B cell (primary cell): ENCODE measurements around the gene MCF2L. TPM values are rescaled to one million over a fixed set of nuclear protein-coding genes. Genes with fewer than 3 reads are reported as not detected.

Experiments
- ATAC-seq: fragments of 200-7000 bp; cut with Tn5 transposase; one replicate; pipeline ENCODE4 v1.10.0; 2021; ENCODE audit warnings: low read depth, mild to moderate bottlenecking, moderate number of reproducible peaks, moderate library complexity
- CTCF ChIA-PET: fragments of 350-600 bp; sonication (Branson Sonifier 250); formaldehyde crosslinking; loops from one replicate; lab custom pipeline; 2021; ENCODE audit warnings: antibody characterized with exemption, inconsistent platforms; lab: Charles Lee
- POLR2A ChIA-PET: fragments of 350-600 bp; sonication (Branson Sonifier 250); formaldehyde crosslinking; loops from one replicate; lab custom pipeline; 2021; ENCODE audit warnings: antibody characterized with exemption; lab: Charles Lee
- DNase-seq: peaks from one replicate; pipeline ENCODE4 v3.0.0; 2013
- H2AFZ ChIP-seq: 2 replicates; pipeline ENCODE4 v1.6.1; 2012; ENCODE audit warnings: mild to moderate bottlenecking, low read depth, low read length; ENCODE audit not compliant: insufficient read depth, poor library complexity, severe bottlenecking
- H3K27ac ChIP-seq, 2 donors: 1 replicate in 1 of 2; 2 replicates in 1 of 2; pipeline ENCODE4 v1.5.1; 2012 to 2013; ENCODE audit warnings: low read length in 2 of 2, mild to moderate bottlenecking in 2 of 2, moderate library complexity in 1 of 2
- H3K27me3 ChIP-seq, 4 experiments: fragments of 200-600 bp in 1 of 4; sonication (generic) in 1 of 4; replicated peaks in 1 of 4; 1 replicate in 2 of 4; 2 replicates in 2 of 4; pipeline versions ENCODE4 v1.6.1 to v1.7.0; 2013 to 2016; ENCODE audit warnings: low read length in 3 of 4, mild to moderate bottlenecking in 2 of 4, mixed read lengths in 1 of 4, moderate library complexity in 1 of 4; ENCODE audit not compliant: insufficient read depth in 4 of 4, control insufficient read depth in 3 of 4; ENCODE audit errors: control extremely low read depth in 1 of 4
- H3K36me3 ChIP-seq, 2 experiments: replicated peaks in 1 of 2; 1 replicate in 1 of 2; 2 replicates in 1 of 2; pipeline versions ENCODE4 v1.6.1 to v1.7.1; 2013; ENCODE audit warnings: low read length in 1 of 2; ENCODE audit not compliant: insufficient read depth in 2 of 2, control insufficient read depth in 1 of 2; ENCODE audit errors: control extremely low read depth in 1 of 2, extremely low read depth in 1 of 2
- H3K4me1 ChIP-seq, 2 donors: fragments of 200-600 bp in 1 of 2; sonication (generic) in 1 of 2; 1 replicate in 1 of 2; 2 replicates in 1 of 2; pipeline versions ENCODE4 v1.5.1 to v1.6.1; 2013 to 2017; ENCODE audit warnings: low read length in 2 of 2; ENCODE audit not compliant: control insufficient read depth in 2 of 2, insufficient read depth in 2 of 2
- H3K4me2 ChIP-seq: replicated peaks from 2 replicates; pipeline ENCODE3; 2012; ENCODE audit warnings: mild to moderate bottlenecking, low read depth, low read length; ENCODE audit not compliant: poor library complexity, severe bottlenecking
- H3K4me3 ChIP-seq, 5 experiments: fragments of 200-600 bp in 1 of 5; sonication (generic) in 1 of 5; 1 replicate in 3 of 5; 2 replicates in 2 of 5; pipeline versions ENCODE4 v1.5.1 to v1.7.0; 2011 to 2016; ENCODE audit warnings: low read length in 4 of 5, mild to moderate bottlenecking in 4 of 5, low read depth in 2 of 5, control low read depth in 1 of 5, moderate library complexity in 1 of 5; ENCODE audit not compliant: insufficient read depth in 1 of 5; ENCODE audit errors: control extremely low read depth in 1 of 5, extremely low read depth in 1 of 5
- H3K79me2 ChIP-seq: fragments of 200-600 bp; sonication (generic); one replicate; pipeline ENCODE4 v1.6.0; 2016; ENCODE audit warnings: low read length; ENCODE audit not compliant: control insufficient read depth, insufficient read depth
- H3K9ac ChIP-seq: fragments of 200-600 bp; sonication (generic); 2 replicates; pipeline ENCODE4 v1.6.1; 2017; ENCODE audit warnings: mild to moderate bottlenecking, low read length, moderate library complexity
- H3K9me3 ChIP-seq, 3 donors: one replicate each; pipeline versions ENCODE4 v1.6.1 to v1.7.1; 2013; ENCODE audit warnings: low read length in 2 of 3; ENCODE audit not compliant: control insufficient read depth in 2 of 3, insufficient read depth in 1 of 3; ENCODE audit errors: control extremely low read depth in 1 of 3
- H4K20me1 ChIP-seq: 2 replicates; pipeline ENCODE4 v1.6.0; 2012; ENCODE audit warnings: mild to moderate bottlenecking, low read length; ENCODE audit not compliant: insufficient read depth, control insufficient read depth, poor library complexity, severe bottlenecking
- H3K27ac Mint-ChIP-seq: one replicate; pipeline ENCODE4 v1.8.0; 2021; ENCODE audit warnings: mixed read lengths
- H3K27me3 Mint-ChIP-seq: one replicate; pipeline ENCODE4 v1.8.0; 2021; ENCODE audit warnings: mixed read lengths
- H3K4me1 Mint-ChIP-seq: one replicate; pipeline ENCODE4 v1.8.0; 2021; ENCODE audit warnings: mixed read lengths
- H3K4me3 Mint-ChIP-seq: one replicate; pipeline ENCODE4 v1.8.0; 2021; ENCODE audit warnings: mixed read lengths
- H3K9me3 Mint-ChIP-seq: one replicate; pipeline ENCODE4 v1.8.0; 2022; ENCODE audit warnings: mixed read lengths; ENCODE audit not compliant: insufficient read depth
- EZH2 ChIP-seq: IDR thresholded peaks from 2 replicates; pipeline ENCODE4 v1.6.1; 2012; ENCODE audit warnings: borderline replicate concordance, low read depth, mild to moderate bottlenecking, moderate library complexity, low read length; ENCODE audit not compliant: insufficient read depth, poor library complexity, severe bottlenecking
- WGBS: methylation state at CpG from one replicate; pipeline ENCODE4 v1.1.5; 2013; ENCODE audit warnings: missing lambda C conversion rate; ENCODE audit not compliant: insufficient coverage; 5-methylcytosine and 5-hydroxymethylcytosine counted together
- intact Hi-C: fragments of 100-400 bp; cut with micrococcal nuclease; formaldehyde crosslinking; loops from one replicate; pipeline ENCODE4 v1.10.0; 2022
- polyA plus RNA-seq: library from polyadenylated mRNA; depleted of rRNA; stranded (reverse); fragments of >200 nt; gene quantifications from 2 replicates; pipeline ENCODE4 v1.2.3, GENCODE V29; 2012
- total RNA-seq, 2 donors: library from RNA; stranded (reverse); fragments of 120-200 nt in 1 of 2; gene quantifications; 1 replicate in 1 of 2; 2 replicates in 1 of 2; pipeline versions ENCODE4 v1.2.3 to v1.2.4, GENCODE V29; 2013 to 2022
- TF ChIP-seq, protein P1 (sequence below): fragments of 200-600 bp; IDR thresholded peaks from one replicate; pipeline ENCODE4 v1.8.0; 2022; ENCODE audit warnings: antibody characterized with exemption, mild to moderate bottlenecking

Gene MCF2L
- total and polyA plus RNA-seq, 2 donors (not counting 1 experiment from before 2014, with no cell fraction given) = 3.7 to 8.2 TPM

DNA sequence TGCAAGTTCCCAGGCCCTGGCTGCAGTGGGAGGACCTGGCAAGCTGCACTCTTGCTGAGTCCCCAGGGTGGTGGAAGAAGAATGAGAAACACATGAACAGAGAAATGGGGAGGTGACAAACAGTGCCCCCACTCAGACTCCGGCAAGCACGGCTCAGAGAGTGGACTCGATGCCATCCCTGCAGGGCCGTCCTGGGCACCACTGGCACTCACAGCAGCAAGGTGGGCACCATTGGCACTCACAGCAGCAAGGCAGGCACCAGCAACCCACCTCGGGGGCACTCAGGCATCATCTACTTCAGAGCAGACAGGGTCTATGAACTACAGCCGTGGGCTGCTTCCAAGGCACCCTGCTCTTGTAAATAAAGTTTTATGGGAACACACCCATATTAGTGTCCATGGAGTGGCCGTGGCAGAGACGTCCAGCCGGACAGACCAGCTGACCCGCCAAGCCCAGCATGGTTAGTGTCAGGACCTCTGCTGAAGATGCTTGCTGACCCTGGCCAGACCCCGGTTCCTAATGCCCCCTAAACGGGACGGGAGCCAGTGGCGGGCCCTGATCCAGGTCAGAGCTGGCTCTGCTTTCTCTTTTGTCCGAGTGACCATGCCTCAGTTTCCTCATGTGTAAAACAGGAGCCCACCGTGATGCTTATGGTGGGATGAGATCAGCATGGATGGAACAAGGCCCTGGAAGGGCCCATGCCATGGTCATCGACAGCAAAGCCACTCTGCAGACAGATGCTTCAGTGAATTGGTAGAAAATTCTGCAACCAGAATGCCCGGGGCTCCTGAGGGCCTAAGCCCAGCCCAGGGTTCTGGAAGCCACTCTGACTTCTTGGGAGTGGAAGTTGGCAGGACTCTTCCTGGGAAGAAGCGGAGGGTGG lies 151.5 kb downstream of the MCF2L start:
- no peaks in the 10 kb centered on the region for H4K20me1 ChIP-seq
- POLR2A ChIA-PET = no interaction called here
- no peaks in the 10 kb centered on the region for H3K4me1 ChIP-seq
- H3K27ac ChIP-seq = no peak overlapping the region
- no peak for ATAC-seq
- Mint-ChIP-seq H3K27me3 (peaks cover 4% of the 10 kb centered on the region), H3K4me3 (no peak overlapping the region), H3K4me1 (no peaks in the 10 kb centered on the region), H3K9me3 (no peaks in the 10 kb centered on the region), H3K27ac (no peak overlapping the region)
- intact Hi-C loops = no loop called here
- H3K9ac ChIP-seq = no peak overlapping the region
- no peaks in the 10 kb centered on the region for H3K9me3 ChIP-seq
- TF ChIP-seq EZH2 = no peak
- TF ChIP-seq, protein P1, sequence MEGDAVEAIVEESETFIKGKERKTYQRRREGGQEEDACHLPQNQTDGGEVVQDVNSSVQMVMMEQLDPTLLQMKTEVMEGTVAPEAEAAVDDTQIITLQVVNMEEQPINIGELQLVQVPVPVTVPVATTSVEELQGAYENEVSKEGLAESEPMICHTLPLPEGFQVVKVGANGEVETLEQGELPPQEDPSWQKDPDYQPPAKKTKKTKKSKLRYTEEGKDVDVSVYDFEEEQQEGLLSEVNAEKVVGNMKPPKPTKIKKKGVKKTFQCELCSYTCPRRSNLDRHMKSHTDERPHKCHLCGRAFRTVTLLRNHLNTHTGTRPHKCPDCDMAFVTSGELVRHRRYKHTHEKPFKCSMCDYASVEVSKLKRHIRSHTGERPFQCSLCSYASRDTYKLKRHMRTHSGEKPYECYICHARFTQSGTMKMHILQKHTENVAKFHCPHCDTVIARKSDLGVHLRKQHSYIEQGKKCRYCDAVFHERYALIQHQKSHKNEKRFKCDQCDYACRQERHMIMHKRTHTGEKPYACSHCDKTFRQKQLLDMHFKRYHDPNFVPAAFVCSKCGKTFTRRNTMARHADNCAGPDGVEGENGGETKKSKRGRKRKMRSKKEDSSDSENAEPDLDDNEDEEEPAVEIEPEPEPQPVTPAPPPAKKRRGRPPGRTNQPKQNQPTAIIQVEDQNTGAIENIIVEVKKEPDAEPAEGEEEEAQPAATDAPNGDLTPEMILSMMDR = no peak
- H3K36me3 ChIP-seq = no peaks in the 10 kb centered on the region
- H3K4me2 ChIP-seq = no peak overlapping the region
- no peaks in the 10 kb centered on the region for H3K27me3 ChIP-seq
- H3K79me2 ChIP-seq = no peaks in the 10 kb centered on the region
- CTCF ChIA-PET = no interaction called here
- DNase-seq = no peak
- no peak overlapping the region for H3K4me3 ChIP-seq
- no peak overlapping the region for H2AFZ ChIP-seq
- WGBS = 88% methylated on average over 18 of the region's 19 CpGs

DNA sequence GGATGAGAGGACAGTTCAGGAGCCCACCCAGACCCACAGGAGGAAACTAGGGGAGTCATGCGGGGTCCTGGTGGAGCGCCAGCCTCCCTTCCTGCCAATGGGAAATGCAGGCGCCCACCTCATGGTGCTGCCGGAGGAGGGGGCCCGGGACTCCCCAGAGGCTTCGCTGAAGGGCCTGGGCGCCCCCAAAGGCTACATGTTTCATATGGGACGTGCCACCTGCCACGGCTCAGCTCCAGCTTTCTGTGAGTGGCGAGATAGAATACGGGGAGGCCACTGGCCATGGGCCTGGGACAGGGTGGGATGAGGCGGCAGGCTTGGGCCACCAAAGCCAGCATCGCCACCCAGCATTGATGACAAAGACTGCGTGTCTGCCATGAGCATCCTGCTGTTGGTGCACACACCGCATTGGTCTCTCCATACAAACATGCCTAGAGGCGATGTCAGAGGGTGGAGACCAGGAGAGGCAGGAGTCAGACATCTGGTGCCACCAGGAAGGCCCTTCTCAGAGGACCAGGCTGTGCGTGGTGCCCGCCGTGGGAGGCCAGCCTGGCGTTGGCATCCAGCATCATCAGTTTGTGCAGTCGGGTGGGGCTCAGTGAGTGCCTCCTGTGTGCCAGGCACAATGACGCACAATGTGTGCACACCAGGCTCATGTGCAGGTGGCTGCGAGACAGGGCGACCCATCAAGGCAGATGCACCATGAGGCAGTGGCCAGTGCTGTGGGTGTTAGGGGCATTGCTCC lies 152.3 kb downstream of the MCF2L start:
- CTCF ChIA-PET = no interaction called here
- no peaks in the 10 kb centered on the region for H3K4me1 ChIP-seq
- DNase-seq (no peak), ATAC-seq (no peak)
- TF ChIP-seq EZH2 = no peak
- TF ChIP-seq, protein P1 = no peak
- no peak overlapping the region for H2AFZ ChIP-seq
- no peak overlapping the region for H3K4me3 ChIP-seq
- WGBS = 90% methylated on average over 24 of the region's 24 CpGs
- no peak overlapping the region for H3K27ac Mint-ChIP-seq
- no peaks in the 10 kb centered on the region for H3K36me3 ChIP-seq
- no peaks in the 10 kb centered on the region for H3K27me3 ChIP-seq
- no peak overlapping the region for H3K4me2 ChIP-seq
- no peaks in the 10 kb centered on the region for H4K20me1 ChIP-seq
- H3K9ac ChIP-seq = no peak overlapping the region
- H3K4me1 Mint-ChIP-seq = no peaks in the 10 kb centered on the region
- no peak overlapping the region for H3K27ac ChIP-seq
- H3K9me3 ChIP-seq = no peaks in the 10 kb centered on the region
- no peaks in the 10 kb centered on the region for H3K9me3 Mint-ChIP-seq
- H3K79me2 ChIP-seq = no peaks in the 10 kb centered on the region
- POLR2A ChIA-PET = no interaction called here
- intact Hi-C loops = no loop called here
- H3K4me3 Mint-ChIP-seq = no peak overlapping the region
- H3K27me3 Mint-ChIP-seq = peaks cover 6% of the 10 kb centered on the region
